Stimulated activated CD8-positive, alpha-beta memory T cell treated with anti-CD3 and anti-CD28 coated beads, Interleukin-12 subunit alpha, Interleukin-12 subunit beta, amount 100 ng/mL, for 1 hour (primary cell): Measurements from ENCODE around the gene ENO3.
"Not testable (repeated sequence)": the region's sequence is repeated elsewhere in the genome, so short reads cannot be mapped to it uniquely, and the experiment has no call there.

Experiments used
- DNase-seq: peaks from one replicate; pipeline ENCODE4 v3.0.0-alpha.2; 2020; ENCODE audit warnings: low read depth

Gene ENO3

GRCh38 chr17:4950746-4951204, at the start of gene ENO3:
Gene ENO3 (plus strand): TSS chr17:4951119. CDS start chr17:4951830, 711 bp downstream.
- no peak for DNase-seq

- no peak for DNase-seq
These were observed 49.1 kb upstream of the ENO3 start for GRCh38 chr17:4901648-4902344.

- DNase-seq: no peak
These were observed 48.4 kb upstream of the ENO3 start for GRCh38 chr17:4902540-4902939.

GRCh38 chr17:4903051-4903818, 47.7 kb upstream of the ENO3 start, which contains the start of gene CHRNE:
Gene CHRNE (minus strand): TSS chr17:4903098. CDS start chr17:4903063, 35 bp downstream.
- DNase-seq: peak; percentile 68

GRCh38 chr17:4906642-4907041, 44.3 kb upstream of the ENO3 start:
- DNase-seq: not testable (repeated sequence)

GRCh38 chr17:4908301-4908700, 42.6 kb upstream of the ENO3 start:
- no peak for DNase-seq

GRCh38 chr17:4908711-4909496, 42.0 kb upstream of the ENO3 start:
- DNase-seq: peak; percentile 56

- DNase-seq: no peak
These were observed 36.9 kb upstream of the ENO3 start for GRCh38 chr17:4913994-4914393.

GRCh38 chr17:4914551-4914950, 36.4 kb upstream of the ENO3 start:
- not testable (repeated sequence) for DNase-seq

GRCh38 chr17:4919511-4920047, 31.3 kb upstream of the ENO3 start:
- no peak for DNase-seq

GRCh38 chr17:4920351-4921048, 30.4 kb upstream of the ENO3 start:
- DNase-seq: no peak

GRCh38 chr17:4921320-4921719, 29.6 kb upstream of the ENO3 start:
- DNase-seq: no peak

GRCh38 chr17:4926577-4927335, 24.2 kb upstream of the ENO3 start:
- not testable (repeated sequence) for DNase-seq

GRCh38 chr17:4928881-4929280, 22.0 kb upstream of the ENO3 start:
- DNase-seq: no peak

GRCh38 chr17:4931963-4932362, 19.0 kb upstream of the ENO3 start, which contains the start of gene GP1BA:
Gene GP1BA (plus strand): TSS chr17:4932277. CDS start chr17:4932605, 328 bp downstream.
- no peak for DNase-seq

GRCh38 chr17:4932756-4933155, 18.2 kb upstream of the ENO3 start:
- DNase-seq: no peak

GRCh38 chr17:4933646-4934045, 17.3 kb upstream of the ENO3 start:
- DNase-seq: no peak

GRCh38 chr17:4934173-4934979, 16.5 kb upstream of the ENO3 start:
- no peak for DNase-seq

GRCh38 chr17:4935650-4936049, 15.3 kb upstream of the ENO3 start:
- no peak for DNase-seq

GRCh38 chr17:4936436-4936835, 14.5 kb upstream of the ENO3 start:
- DNase-seq: no peak
